HG03097 (cell line): ENCODE results near the gene ENTPD8.
"Not testable (repeated sequence)": the region's sequence is repeated elsewhere in the genome, so short reads cannot be mapped to it uniquely, and the experiment has no call there.

ENCODE experiments used
- ATAC-seq: cut with Tn5 transposase; IDR thresholded peaks from one replicate; pipeline ENCODE4 v1.9.1; 2021; ENCODE audit not compliant: unreplicated experiment, low FRiP score

ENTPD8 gene

DNA sequence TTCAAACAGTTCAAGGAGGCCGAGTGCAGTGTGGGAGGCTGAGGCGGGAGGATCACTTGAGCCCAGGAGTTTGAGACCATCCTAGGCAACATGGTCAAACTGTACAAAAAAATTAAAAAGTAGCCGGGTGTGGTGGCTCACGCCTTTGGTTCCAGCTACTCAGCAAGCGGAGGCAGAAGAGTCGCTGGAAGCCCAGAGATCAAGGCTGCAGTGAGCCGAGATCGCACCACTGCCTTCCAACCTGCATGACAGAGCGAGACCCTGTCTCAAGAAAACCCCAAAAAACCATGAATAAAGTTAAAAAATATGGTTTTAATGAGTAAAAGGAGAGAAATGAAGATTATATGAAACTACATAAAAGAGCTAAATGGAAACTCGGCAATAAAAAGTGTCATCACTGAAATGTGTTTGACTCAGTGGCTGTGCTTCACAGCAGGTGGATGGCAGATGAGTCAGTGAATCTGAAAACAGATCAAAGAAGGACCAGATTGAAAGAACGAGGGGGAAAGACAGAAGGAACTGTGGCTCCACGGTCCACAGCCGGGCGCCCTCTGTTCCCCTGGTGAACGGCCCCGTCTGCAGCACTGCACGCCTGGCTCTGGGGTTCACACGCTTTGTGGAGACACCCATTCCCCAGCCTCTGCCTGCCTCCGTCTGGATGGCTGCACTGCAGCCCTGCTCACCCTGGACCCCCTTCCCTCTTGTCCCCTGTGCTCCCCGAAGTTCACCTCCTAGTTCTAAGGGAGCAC, 43.3 kb downstream of the ENTPD8 start:
- no peak for ATAC-seq

DNA sequence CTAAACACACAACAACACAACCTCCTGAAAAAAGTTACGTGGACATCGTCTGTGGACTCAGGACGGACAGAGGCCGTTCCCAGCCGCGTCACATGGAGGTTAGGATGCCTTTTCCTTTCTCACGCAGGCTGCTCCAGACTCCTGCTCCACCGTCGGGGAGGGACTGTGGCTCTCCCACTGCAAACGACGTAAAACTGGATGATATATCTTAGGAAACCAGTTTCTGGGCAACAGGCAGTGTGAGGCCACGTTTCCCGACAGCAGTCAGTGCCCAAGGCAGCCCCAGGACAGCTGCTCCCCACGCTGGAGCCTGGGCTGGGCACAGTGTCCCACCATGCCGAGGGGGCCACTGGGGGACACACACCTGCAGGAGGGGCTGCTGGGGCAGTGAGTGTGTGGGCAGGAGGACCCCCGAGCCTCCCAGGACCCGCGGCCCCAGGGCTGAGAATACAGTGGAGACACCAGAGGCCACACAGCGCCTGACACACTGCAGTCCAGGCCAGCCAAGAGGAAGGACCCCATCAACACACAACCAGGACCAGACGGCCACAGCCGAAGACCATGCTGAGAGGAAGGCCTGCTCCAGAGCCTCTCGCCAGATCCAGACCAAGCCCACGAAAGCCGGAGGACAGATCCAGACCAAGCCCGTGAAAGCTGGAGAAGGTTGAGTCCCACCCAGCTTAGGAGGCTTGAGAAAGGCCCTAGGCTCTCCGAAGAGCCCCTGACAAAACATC, 44.4 kb downstream of the ENTPD8 start:
- no peak for ATAC-seq

DNA sequence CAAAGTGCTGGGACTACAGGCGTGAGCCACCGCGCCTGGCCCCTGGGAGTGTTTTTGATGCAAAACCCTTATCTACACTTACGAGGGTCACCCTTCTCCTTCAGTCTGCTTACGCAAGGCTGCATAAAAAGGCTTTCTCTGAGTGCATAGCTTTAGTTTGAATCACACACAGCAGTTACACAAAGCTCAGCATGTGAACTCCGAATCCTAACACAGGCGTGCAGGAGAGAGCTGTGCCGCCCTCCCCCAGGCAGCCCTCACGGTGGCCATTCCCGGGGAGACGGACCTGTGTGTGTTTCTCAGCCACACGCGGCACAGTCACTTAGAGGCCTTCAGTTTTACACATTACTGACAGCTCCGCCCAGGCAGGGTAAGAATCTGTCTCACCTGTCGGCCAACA, 44.9 kb downstream of the ENTPD8 start:
- no peak for ATAC-seq

GRCh38 chr9:137395666-137396010, 45.5 kb downstream of the ENTPD8 start:
- ATAC-seq = no peak

GRCh38 chr9:137394866-137395665, 46.1 kb downstream of the ENTPD8 start:
- no peak for ATAC-seq

- no peak for ATAC-seq
These were observed 47.7 kb downstream of the ENTPD8 start for GRCh38 chr9:137393176-137394150.

DNA sequence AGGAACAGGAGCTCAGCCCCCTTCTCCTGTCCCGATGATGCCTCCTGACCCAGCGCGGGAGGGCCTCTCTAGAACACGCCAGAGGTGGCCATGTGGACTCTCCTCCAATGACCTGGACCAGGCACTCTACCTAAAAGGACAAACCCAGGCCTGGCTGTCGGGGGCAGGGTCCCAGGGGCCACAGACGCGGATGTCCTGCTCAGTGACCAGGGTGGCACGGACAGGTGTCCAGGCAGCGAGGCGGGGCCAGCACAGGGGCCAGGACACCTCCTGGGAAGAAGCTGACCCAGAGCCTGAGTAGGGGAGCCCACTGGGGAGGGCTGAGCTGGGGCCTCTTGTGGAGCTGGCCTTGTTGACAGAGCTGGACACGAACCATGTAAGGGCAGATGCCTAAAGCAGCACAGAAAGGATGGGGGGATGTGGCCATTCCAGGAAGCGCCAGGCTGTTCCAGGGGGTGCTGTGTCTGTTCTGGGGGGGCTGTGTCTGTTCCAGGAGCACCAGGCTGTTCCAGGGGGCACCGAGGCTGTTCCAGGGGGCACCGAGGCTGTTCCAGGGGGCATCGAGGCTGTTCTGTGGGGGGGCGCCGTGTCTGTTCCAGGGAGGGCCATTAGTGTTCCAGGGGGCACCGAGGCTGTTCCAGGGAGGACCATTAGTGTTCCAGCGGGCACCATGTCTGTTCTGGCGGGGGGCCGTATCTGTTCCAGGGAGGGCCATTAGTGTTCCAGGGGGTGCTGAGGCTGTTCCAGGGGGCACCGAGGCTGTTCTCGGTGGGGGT, 48.7 kb downstream of the ENTPD8 start:
- ATAC-seq = no peak

GRCh38 chr9:137391411-137391754, 49.8 kb downstream of the ENTPD8 start:
- no peak for ATAC-seq

DNA sequence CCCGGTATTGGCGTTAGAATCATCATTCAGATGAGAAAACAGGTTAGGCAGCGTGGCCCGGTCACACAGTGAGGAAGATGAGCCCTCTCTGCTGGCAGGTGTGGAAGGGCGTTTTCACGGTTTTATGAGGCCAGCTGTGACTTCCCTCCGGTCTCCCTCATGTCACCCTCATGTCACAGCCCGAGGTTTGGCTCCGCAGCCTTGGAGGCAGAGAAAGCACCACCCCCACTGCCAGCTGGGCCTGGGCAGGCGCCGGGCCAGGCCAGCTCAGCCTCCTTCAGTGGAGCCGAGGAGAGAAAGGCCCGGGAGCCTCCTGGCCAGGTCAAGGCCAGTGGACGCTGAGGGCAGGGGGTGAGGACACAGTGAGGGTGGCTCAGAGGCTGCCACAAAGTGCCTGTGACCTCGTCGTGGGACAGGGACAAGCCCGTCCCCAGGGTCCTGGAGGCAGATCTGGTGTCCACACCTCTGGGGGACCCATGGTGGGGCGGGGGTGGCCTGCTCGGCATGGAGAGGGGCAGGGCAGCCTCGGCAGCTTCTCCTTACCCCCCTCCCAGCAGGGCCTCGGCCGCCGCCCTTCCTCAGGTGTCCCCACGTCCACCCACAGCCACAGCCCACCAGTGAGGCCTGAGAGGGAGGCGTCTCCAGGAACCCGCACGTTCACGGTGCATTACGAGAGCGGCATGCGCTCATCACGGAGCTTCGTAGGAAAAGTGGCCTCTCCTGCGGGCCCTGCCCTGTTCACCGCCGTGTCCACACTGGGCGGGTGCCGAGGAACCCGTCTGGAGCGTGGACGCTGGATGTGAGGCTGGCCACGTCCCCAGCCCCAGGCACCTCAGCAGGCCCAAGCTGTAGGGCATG, 50.4 kb downstream of the ENTPD8 start:
- no peak for ATAC-seq

DNA sequence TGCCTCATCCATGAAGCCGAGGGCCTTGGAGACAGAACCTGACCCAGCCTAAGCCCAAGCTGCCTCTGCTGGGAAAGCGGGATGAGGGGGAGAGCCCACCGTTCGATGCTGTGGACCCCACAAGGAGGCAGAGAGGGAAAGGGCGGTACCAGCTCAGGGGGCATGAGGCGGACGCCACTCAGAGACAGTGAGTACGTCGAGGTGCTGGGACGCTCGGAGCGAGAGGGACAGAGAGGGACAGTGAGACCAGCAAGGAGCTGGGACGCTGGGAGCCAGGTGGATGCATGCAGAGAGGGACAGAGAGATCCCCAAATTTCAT, 51.8 kb downstream of the ENTPD8 start:
- no peak for ATAC-seq

DNA sequence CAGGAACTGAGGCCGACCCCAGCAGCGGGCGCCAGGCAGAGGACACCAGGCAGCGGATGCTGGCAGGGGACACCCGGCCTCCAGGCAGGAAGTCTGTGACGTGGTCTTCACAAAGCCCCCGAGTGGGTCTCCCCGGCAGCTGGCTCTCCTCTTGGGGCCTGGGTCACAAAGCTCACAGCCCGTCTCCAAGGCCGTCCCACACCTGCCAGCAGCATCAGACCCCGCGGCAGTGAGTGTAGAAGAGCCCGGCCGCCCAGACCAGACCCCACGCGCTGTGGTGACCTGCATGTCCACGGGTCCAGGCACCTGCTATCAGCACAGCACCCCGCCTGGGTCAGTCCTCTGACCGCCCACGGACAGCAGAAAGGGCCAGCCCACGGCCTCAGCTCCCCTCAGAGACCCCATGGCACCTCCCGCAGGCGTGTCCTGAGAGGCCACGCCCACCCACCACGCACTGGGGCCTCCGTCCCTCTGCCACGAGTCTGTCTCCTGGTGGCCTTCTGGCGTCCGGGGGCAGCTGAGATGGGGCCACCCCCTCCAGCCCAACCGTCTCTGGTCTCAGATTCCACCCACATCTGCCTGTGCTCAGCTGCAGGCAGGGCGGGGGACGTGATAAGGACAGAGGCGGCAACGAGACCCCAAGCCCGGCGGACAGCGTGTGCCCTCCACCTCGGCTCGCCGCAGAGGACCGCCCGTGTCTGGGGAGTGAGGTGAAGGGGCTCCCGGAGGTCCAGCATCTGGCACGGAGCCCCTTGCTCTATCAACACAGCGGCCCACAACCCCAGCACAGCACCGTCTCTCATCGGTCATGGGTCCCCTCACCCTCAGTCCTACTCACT, 52.3 kb downstream of the ENTPD8 start:
- no peak for ATAC-seq

- no peak for ATAC-seq
These were observed 53.1 kb downstream of the ENTPD8 start for GRCh38 chr9:137387891-137388560.

DNA sequence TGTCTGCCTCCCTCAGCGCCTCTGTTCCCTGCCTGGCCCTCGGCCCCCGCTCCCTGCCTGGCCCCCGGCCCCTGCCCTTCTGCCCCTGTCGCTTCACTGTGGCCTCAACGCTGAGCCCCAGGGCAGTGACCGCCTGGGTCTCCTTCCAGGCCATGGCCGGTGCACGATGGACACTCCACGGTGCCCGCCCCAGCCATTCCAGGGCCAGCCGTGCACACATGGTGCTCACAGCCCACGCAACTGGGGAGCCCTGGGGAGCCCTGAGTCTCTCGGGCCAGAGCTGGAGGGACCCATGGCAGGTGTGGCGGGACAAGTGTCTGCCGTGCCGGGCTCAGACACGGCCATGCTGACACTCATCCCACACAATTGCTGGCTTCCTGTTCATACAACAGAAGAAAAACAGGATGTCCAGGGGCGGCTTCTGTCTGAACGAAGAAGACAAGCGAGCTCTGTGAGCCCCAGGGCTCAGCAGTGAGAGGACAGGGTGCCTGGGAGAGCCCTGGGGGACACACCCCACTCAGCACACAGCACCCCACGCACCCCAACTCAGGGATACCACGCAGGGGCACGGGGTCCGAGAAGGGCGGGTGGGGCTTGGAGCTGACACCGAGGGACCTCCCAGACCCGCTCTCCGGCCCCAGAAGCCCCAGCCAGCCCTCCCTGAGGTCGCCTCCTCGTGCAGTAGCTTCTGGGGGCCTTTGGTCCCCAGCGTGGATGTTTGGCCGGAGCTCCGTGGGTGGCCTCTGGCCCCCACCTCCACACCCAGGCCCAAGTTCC, 53.9 kb downstream of the ENTPD8 start:
- no peak for ATAC-seq

- not testable (repeated sequence) for ATAC-seq
These were observed 54.5 kb downstream of the ENTPD8 start for GRCh38 chr9:137386507-137387113.

DNA sequence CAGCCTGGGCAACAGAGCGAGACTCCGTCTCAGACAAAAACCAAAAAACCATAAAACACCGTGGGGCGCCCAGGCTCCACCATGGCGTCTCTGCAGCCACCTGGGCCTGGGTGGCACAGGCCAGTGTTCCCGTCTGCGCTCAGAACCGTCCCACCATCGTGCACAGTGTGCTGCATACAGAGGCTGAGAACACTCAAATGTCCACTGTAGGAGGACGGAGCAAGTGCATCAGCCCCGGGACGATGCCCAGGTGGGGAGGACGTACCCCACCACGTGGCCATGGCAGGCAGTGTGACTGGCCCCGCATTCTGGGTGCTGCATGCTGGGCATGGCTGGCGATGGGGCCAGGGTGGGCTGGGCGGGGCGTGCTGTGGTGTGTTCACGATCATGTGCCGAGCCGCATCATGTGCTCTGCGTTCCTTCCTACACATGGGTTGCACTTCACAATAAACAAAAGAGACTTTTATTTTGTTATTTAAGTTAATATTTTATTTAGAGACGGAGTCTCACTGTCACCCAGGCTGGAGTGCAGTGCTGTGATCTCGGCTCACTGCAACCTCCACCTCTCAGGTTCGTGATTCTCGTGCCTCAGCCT, 56.0 kb downstream of the ENTPD8 start:
- ATAC-seq = no peak
